HCT116 (cell line): Measurements from ENCODE around the gene CHTF8. TPM values are rescaled to one million over a fixed set of nuclear protein-coding genes. Genes with fewer than 3 reads are reported as not detected.

Source experiments
- ATAC-seq: fragments of 200-7000 bp; cut with Tn5 transposase; 2 replicates; pipeline ENCODE4 v1.9.1; 2020; ENCODE audit warnings: mild to moderate bottlenecking, moderate library complexity
- BruUV-seq: library from RNA; stranded (reverse); fragments of 400-500 nt; replicated peaks from 2 replicates; lab custom pipeline; 2021; lab: Mats Ljungman, UMichigan
- CTCF ChIA-PET: fragments of 300-600 bp; sonication (Branson Sonifier 250); formaldehyde crosslinking; loops from one replicate; lab custom pipeline; 2021; ENCODE audit warnings: antibody characterized with exemption; lab: Charles Lee
- POLR2A ChIA-PET: fragments of 300-600, 350-600 bp; sonication (Branson Sonifier 250); formaldehyde crosslinking; loops from one replicate; lab custom pipeline; 2021; ENCODE audit warnings: antibody characterized with exemption; lab: Charles Lee
- RAD21 ChIA-PET, 2 experiments: fragments of 300-600 bp; sonication (Branson Sonifier 250); formaldehyde crosslinking; loops; one replicate each; lab custom pipeline; 2023; ENCODE audit warnings: low total read pairs in 2 of 2; ENCODE audit not compliant: uncharacterized antibody in 2 of 2, unreplicated experiment in 2 of 2, low non-redundant PET in 1 of 2; lab: Charles Lee
- DNase-seq: peaks from one replicate; pipeline ENCODE4 v3.0.0-alpha.2; 2010; ENCODE audit warnings: low read depth, low spot score
- H2AFZ ChIP-seq: fragments of 200-600 bp; shearing (Covaris generic), sonication (generic); 2 replicates; pipeline ENCODE4 v1.6.1; 2017; ENCODE audit warnings: low read depth, mixed run types, mixed read lengths, antibody characterized with exemption, low read length; ENCODE audit not compliant: poor library complexity, severe bottlenecking
- H3K27ac ChIP-seq: 2 replicates; pipeline ENCODE4 v1.5.1; 2012; ENCODE audit warnings: low read depth, low read length
- H3K27me3 ChIP-seq: fragments of 200-600 bp; sonication (generic); 2 replicates; pipeline ENCODE4 v1.6.1; 2016; ENCODE audit warnings: mixed run types, low read length, mixed read lengths; ENCODE audit not compliant: insufficient read depth
- H3K36me3 ChIP-seq, 2 experiments: fragments of 200-500 bp in 1 of 2; fragments of 200-600 bp in 1 of 2; sonication (Bioruptor generic) in 1 of 2; sonication (generic) in 1 of 2; 2 replicates each; pipeline versions ENCODE4 v1.5.1 to v1.6.1; 2014 to 2016; ENCODE audit warnings: low read length in 2 of 2, inconsistent platforms in 1 of 2, mixed read lengths in 1 of 2, mixed run types in 1 of 2; ENCODE audit not compliant: insufficient read depth in 2 of 2, control insufficient read depth in 1 of 2
- H3K4me1 ChIP-seq, 2 experiments: fragments of 200-600 bp in 1 of 2; sonication (generic) in 1 of 2; 2 replicates each; pipeline versions ENCODE4 v1.5.1 to v1.6.1; 2012 to 2017; ENCODE audit warnings: low read length in 2 of 2, inconsistent platforms in 1 of 2, mild to moderate bottlenecking in 1 of 2, mixed read lengths in 1 of 2, mixed run types in 1 of 2, moderate library complexity in 1 of 2; ENCODE audit not compliant: insufficient read depth in 2 of 2, control insufficient read depth in 1 of 2
- H3K4me2 ChIP-seq: fragments of 200-600 bp; sonication (generic); 2 replicates; pipeline ENCODE4 v1.6.1; 2017; ENCODE audit warnings: mixed run types, low read length, mixed read lengths
- H3K4me3 ChIP-seq, 2 experiments: fragments of 200-600 bp in 1 of 2; sonication (generic) in 1 of 2; replicated peaks in 1 of 2; 2 replicates each; pipeline ENCODE4 v1.5.1; 2011 to 2016; ENCODE audit warnings: low read length in 2 of 2, control low read depth in 1 of 2, low read depth in 1 of 2, mild to moderate bottlenecking in 1 of 2, mixed read lengths in 1 of 2, mixed run types in 1 of 2
- H3K79me2 ChIP-seq: fragments of 200-600 bp; sonication (generic); 2 replicates; pipeline ENCODE4 v1.6.1; 2017; ENCODE audit warnings: mild to moderate bottlenecking, mixed run types, low read length, moderate library complexity, mixed read lengths; ENCODE audit not compliant: insufficient read depth
- H3K9ac ChIP-seq: fragments of 200-600 bp; sonication (generic); 2 replicates; pipeline ENCODE4 v1.6.1; 2016; ENCODE audit warnings: low read length, mixed read lengths
- H3K9me2 ChIP-seq: fragments of 200-600 bp; sonication (generic), shearing (Covaris generic); 2 replicates; pipeline ENCODE4 v1.6.1; 2017; ENCODE audit warnings: mixed run types, mild to moderate bottlenecking, moderate library complexity; ENCODE audit not compliant: insufficient read depth
- H3K9me3 ChIP-seq, 2 experiments: fragments of 200-500 bp in 1 of 2; fragments of 200-600 bp in 1 of 2; sonication (Bioruptor generic) in 1 of 2; sonication (generic) in 1 of 2; 2 replicates each; pipeline ENCODE4 v1.6.1; 2014 to 2017; ENCODE audit warnings: low read length in 2 of 2, mixed read lengths in 2 of 2, inconsistent platforms in 1 of 2, low read depth in 1 of 2, mild to moderate bottlenecking in 1 of 2, mixed run types in 1 of 2, moderate library complexity in 1 of 2; ENCODE audit not compliant: control insufficient read depth in 1 of 2, insufficient read depth in 1 of 2
- H4K20me1 ChIP-seq: fragments of 200-600 bp; sonication (generic), shearing (Covaris generic); 2 replicates; pipeline ENCODE4 v1.6.1; 2017; ENCODE audit warnings: mixed run types, mild to moderate bottlenecking, moderate library complexity; ENCODE audit not compliant: insufficient read depth
- EGR1 ChIP-seq: IDR thresholded peaks from 2 replicates; pipeline ENCODE4 v1.6.1; 2012; ENCODE audit warnings: low read depth
- ELF1 ChIP-seq: IDR thresholded peaks from 2 replicates; pipeline ENCODE4 v1.6.1; 2012; ENCODE audit warnings: low read depth, borderline replicate concordance
- EZH2 ChIP-seq: fragments of 200-600 bp; sonication (generic); IDR thresholded peaks from 2 replicates; pipeline ENCODE4 v1.6.1; 2017; ENCODE audit warnings: antibody characterized with exemption, mixed run types
- EZH2phosphoT487 ChIP-seq: fragments of 200-600 bp; IDR thresholded peaks from 2 replicates; pipeline ENCODE4 v1.6.1; 2018; ENCODE audit warnings: antibody characterized with exemption, borderline replicate concordance
- FOSL1 ChIP-seq: IDR thresholded peaks from 2 replicates; pipeline ENCODE4 v1.6.1; 2012; ENCODE audit warnings: low read depth
- JUND ChIP-seq: IDR thresholded peaks from 2 replicates; pipeline ENCODE4 v1.6.1; 2012
- POLR2A ChIP-seq: IDR thresholded peaks from 2 replicates; pipeline ENCODE4 v1.7.0; 2011; ENCODE audit warnings: borderline replicate concordance; ENCODE audit not compliant: insufficient read depth, insufficient read length; ENCODE audit errors: extremely low read depth
- POLR2AphosphoS5 ChIP-seq: IDR thresholded peaks from 2 replicates; pipeline ENCODE4 v1.6.1; 2011; ENCODE audit warnings: mild to moderate bottlenecking, low read depth, low read length, moderate library complexity
- RAD21 ChIP-seq: IDR thresholded peaks from 2 replicates; pipeline ENCODE4 v1.6.1; 2012; ENCODE audit warnings: low read depth, mild to moderate bottlenecking
- SIN3A ChIP-seq: IDR thresholded peaks from 2 replicates; pipeline ENCODE4 v1.6.1; 2012; ENCODE audit warnings: low read depth
- TCF7L2 ChIP-seq: IDR thresholded peaks from 2 replicates; pipeline ENCODE4 v1.7.0; 2011; ENCODE audit warnings: borderline replicate concordance, inconsistent platforms; ENCODE audit not compliant: insufficient read depth, insufficient read length; ENCODE audit errors: extremely low read depth
- ZBTB33 ChIP-seq: IDR thresholded peaks from 2 replicates; pipeline ENCODE4 v1.6.1; 2011; ENCODE audit warnings: mild to moderate bottlenecking, low read length, moderate library complexity; ENCODE audit not compliant: insufficient replicate concordance; ENCODE audit errors: extremely low read depth
- ZFX ChIP-seq: fragments of 450-650 bp; IDR thresholded peaks from 2 replicates; pipeline ENCODE4 v1.6.1; 2017
- ZNF274 ChIP-seq: fragments of 200-500 bp; sonication (Bioruptor generic); IDR thresholded peaks from 2 replicates; pipeline ENCODE4 v1.6.1; 2014; ENCODE audit warnings: mild to moderate bottlenecking, low read depth, low read length, inconsistent platforms
- intact Hi-C: fragments of 100-400 bp; cut with micrococcal nuclease; formaldehyde crosslinking; loops from 2 replicates; pipeline ENCODE4 v1.10.0; 2022
- total RNA-seq: library from RNA; stranded (reverse); gene quantifications from one replicate; pipeline ENCODE4 v1.2.1, GENCODE V29; 2021; ENCODE audit not compliant: unreplicated experiment
- TF ChIP-seq, protein P1 (sequence below): IDR thresholded peaks from 2 replicates; pipeline ENCODE4 v1.6.1; 2012; ENCODE audit warnings: low read depth
- TF ChIP-seq, protein P2 (sequence below), 3 experiments: fragments of 200-600 bp in 1 of 3; sonication (generic) in 1 of 3; IDR thresholded peaks in 2 of 3; conservative IDR thresholded peaks in 1 of 3; 2 replicates each; pipeline ENCODE4 v1.5.1; 2012 to 2017; ENCODE audit warnings: low read depth in 2 of 3, low read length in 2 of 3, antibody characterized with exemption in 1 of 3, borderline replicate concordance in 1 of 3, control low read depth in 1 of 3, mild to moderate bottlenecking in 1 of 3, mixed read lengths in 1 of 3, mixed run types in 1 of 3, moderate library complexity in 1 of 3; ENCODE audit not compliant: insufficient read depth in 1 of 3
- TF ChIP-seq, protein P3 (sequence below): IDR thresholded peaks from 2 replicates; pipeline ENCODE4 v1.6.1; 2012

The CHTF8 gene
- total RNA-seq, 1 experiment from 2014 or later = 184 TPM

DNA sequence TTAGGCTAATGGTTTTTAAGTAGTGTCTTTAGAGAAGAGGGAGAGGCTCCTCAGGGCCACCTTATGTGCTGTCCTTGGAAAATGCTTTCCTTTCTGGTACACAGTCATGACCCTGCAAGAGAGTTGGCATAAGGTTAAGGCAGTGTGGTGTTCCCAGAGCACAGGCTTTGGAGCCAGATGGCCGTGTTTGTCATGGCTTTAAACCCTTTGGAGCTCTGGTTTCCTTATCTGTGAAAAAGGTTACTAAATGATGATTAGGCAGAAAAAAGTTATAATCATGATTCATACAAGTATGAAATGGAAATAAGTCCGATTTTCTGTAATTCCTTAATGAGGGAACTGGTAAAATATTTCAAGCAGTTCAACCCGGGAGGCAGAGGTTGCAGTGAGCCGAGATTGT, 13.3 kb upstream of the CHTF8 start:
- Histone ChIP-seq H3K27ac (no peak overlapping the region), H2AFZ (no peak overlapping the region), H3K9me3 (no peaks in the 10 kb centered on the region), H3K79me2 (peaks cover 89% of the 10 kb centered on the region), H3K4me1 (no peaks in the 10 kb centered on the region), H3K27me3 (no peaks in the 10 kb centered on the region), H3K36me3 (peaks cover 36 to 66% of the 10 kb centered on the region in 2 experiments), H3K4me3 (no peak overlapping the region), H3K4me2 (no peak overlapping the region), H4K20me1 (peaks cover 26% of the 10 kb centered on the region; the same call in 1 of the 2 replicates), H3K9ac (no peak overlapping the region), H3K9me2 (no peaks in the 10 kb centered on the region)
- ChIA-PET RAD21 (no interaction called here), CTCF (no interaction called here), POLR2A (no interaction called here)
- no TSS peak for BruUV-seq
- TF ChIP-seq EZH2 = no peak
- no peak for TF ChIP-seq POLR2AphosphoS5
- TF ChIP-seq, protein P1, sequence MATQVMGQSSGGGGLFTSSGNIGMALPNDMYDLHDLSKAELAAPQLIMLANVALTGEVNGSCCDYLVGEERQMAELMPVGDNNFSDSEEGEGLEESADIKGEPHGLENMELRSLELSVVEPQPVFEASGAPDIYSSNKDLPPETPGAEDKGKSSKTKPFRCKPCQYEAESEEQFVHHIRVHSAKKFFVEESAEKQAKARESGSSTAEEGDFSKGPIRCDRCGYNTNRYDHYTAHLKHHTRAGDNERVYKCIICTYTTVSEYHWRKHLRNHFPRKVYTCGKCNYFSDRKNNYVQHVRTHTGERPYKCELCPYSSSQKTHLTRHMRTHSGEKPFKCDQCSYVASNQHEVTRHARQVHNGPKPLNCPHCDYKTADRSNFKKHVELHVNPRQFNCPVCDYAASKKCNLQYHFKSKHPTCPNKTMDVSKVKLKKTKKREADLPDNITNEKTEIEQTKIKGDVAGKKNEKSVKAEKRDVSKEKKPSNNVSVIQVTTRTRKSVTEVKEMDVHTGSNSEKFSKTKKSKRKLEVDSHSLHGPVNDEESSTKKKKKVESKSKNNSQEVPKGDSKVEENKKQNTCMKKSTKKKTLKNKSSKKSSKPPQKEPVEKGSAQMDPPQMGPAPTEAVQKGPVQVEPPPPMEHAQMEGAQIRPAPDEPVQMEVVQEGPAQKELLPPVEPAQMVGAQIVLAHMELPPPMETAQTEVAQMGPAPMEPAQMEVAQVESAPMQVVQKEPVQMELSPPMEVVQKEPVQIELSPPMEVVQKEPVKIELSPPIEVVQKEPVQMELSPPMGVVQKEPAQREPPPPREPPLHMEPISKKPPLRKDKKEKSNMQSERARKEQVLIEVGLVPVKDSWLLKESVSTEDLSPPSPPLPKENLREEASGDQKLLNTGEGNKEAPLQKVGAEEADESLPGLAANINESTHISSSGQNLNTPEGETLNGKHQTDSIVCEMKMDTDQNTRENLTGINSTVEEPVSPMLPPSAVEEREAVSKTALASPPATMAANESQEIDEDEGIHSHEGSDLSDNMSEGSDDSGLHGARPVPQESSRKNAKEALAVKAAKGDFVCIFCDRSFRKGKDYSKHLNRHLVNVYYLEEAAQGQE = no peak
- no peak for TF ChIP-seq POLR2A
- no peak for TF ChIP-seq SIN3A
- TF ChIP-seq EGR1 = no peak
- TF ChIP-seq FOSL1 = no peak
- TF ChIP-seq EZH2phosphoT487 = no peak
- TF ChIP-seq JUND = no peak
- no peak for TF ChIP-seq RAD21
- no peak for TF ChIP-seq ELF1
- TF ChIP-seq, protein P2, sequence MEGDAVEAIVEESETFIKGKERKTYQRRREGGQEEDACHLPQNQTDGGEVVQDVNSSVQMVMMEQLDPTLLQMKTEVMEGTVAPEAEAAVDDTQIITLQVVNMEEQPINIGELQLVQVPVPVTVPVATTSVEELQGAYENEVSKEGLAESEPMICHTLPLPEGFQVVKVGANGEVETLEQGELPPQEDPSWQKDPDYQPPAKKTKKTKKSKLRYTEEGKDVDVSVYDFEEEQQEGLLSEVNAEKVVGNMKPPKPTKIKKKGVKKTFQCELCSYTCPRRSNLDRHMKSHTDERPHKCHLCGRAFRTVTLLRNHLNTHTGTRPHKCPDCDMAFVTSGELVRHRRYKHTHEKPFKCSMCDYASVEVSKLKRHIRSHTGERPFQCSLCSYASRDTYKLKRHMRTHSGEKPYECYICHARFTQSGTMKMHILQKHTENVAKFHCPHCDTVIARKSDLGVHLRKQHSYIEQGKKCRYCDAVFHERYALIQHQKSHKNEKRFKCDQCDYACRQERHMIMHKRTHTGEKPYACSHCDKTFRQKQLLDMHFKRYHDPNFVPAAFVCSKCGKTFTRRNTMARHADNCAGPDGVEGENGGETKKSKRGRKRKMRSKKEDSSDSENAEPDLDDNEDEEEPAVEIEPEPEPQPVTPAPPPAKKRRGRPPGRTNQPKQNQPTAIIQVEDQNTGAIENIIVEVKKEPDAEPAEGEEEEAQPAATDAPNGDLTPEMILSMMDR (IDR thresholded peaks at IDR 0.05 in 2 of 3, conservative IDR thresholded peaks at IDR 0.05 in 1 of 3; ENCODE audit: borderline replicate concordance in 1 of 3, insufficient read depth in 1 of 3, low read depth in 2 of 3, low read length in 2 of 3) = no peak
- no peak for TF ChIP-seq TCF7L2
- no peak for TF ChIP-seq ZFX
- no peak for TF ChIP-seq ZBTB33
- no peak for TF ChIP-seq ZNF274
- TF ChIP-seq, protein P3, sequence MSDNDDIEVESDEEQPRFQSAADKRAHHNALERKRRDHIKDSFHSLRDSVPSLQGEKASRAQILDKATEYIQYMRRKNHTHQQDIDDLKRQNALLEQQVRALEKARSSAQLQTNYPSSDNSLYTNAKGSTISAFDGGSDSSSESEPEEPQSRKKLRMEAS = no peak
- intact Hi-C loops = no loop called here
- DNase-seq (no peak), ATAC-seq (no peak)
